ENCODE results near the gene HSPG2.
"Not testable (repeated sequence)": the region's sequence is repeated elsewhere in the genome, so short reads cannot be mapped to it uniquely, and the experiment has no call there.

HSPG2 gene

GRCh38 chr1:21932127-21932526 lies 5.0 kb downstream of the HSPG2 start:
- no peak for DNase-seq (ENCODE audit: low read depth, low spot score)

- DNase-seq (ENCODE audit: low read depth, low spot score), result no peak
Measured at GRCh38 chr1:21931171-21932093, 5.7 kb downstream of the HSPG2 start.

DNA sequence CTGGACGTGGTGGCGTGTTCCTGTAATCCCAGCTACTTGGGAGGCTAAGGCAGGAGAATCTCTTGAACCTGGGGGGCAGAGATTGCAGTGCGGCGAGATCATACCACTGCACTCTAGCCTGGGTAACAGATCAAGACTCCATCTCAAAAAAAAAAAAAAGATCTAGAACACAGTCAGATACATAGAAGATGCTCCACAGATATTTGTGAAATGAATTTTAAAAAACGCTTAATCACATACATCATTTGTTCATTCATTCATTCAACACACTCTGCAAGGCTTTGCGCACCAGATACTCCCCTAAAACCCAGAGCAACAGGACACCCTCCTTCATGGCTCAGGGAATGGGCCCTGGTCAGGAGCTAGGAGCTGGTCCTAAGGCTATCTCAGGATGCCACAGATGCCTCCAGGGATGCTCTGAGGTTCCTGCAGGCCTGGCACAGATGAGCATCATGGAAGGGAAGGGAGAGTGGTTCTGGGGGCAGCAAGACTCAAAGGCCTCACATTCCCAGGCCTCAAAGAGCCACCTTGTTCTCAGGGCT lies 6.4 kb downstream of the HSPG2 start:
- DNase-seq (ENCODE audit: low read depth, low spot score), result no peak

- no peak for DNase-seq (ENCODE audit: low read depth, low spot score)
Measured at GRCh38 chr1:21930080-21930571, 7.0 kb downstream of the HSPG2 start.

GRCh38 chr1:21927533-21928237 lies 9.4 kb downstream of the HSPG2 start:
- no peak for DNase-seq (ENCODE audit: low read depth, low spot score)

- DNase-seq (ENCODE audit: low read depth, low spot score), result no peak
Measured at GRCh38 chr1:21926814-21927532, 10.1 kb downstream of the HSPG2 start.

DNA sequence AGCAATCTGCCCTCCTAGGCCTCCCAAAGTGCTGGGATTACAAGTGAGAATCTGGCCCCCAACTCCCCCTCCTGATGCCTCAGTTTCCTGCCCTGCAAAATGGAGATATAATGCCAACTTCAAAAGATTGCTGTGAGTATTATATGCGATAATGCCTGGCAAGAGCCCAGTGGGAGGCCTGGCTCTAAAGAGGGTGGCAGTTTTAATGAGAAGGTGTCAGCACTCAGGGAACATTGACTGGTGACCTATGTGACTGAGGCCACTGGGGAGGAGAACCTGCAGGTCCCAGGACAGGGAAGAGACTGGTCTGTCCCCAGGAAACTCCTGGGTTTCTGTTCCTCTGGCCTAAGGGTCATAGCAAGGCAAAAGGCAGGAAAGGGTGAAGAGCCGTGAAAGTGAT lies 11.0 kb downstream of the HSPG2 start:
- DNase-seq (ENCODE audit: low read depth, low spot score), result no peak

DNA sequence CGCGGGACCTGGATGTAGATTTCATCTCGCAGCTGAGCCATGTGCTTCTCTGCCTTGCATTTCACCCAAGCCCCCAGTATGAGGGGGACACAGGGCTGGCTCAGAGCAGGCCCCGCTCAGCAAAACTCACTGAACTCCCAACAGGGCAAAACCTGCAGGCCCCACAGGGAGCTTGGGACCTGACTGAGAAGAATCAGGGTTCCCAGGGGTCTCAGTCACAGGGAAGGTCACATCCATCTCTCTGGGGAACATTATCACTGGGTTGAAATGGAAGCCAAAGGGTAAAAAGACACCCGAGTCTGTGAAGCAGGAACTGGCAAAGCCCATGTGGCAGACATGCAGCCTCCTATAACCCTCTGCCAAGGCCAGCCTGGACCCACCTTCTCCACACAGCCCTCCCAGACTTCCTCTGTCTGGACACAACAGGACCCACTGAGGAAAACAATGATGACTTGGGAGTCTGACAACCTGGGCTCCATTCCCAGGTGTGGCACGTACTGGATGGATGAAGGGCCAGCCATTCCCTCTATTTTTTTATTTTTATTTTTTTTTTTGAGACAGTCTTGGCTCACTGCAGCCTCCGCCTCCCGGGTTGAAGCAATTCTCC lies 11.7 kb downstream of the HSPG2 start:
- DNase-seq (ENCODE audit: low read depth, low spot score), result no peak

DNA sequence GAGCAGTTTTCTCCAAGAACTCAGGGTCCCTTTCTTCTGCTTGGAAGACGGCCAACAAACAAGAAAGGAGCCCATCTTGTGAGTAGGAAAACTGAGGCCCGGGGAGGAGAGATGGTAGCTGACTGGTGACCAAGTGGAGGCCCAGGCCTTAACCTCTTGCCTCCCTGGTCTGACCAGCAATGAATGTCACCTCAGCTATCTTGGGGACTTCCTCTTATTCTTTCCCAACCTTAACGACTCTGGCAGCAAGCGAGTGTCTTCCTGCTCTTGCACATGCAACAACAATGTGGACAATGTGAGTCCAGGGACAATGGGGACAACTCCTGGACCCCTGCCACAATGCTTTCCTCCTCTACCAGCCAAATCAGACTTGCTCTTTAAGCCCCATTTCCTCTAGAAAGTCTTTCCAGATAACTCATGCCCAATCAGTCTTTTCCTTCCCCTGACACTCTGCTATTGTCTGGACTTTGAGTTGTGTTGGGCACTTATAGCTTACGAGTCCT lies 12.6 kb downstream of the HSPG2 start:
- no peak for DNase-seq (ENCODE audit: low read depth, low spot score)

DNA sequence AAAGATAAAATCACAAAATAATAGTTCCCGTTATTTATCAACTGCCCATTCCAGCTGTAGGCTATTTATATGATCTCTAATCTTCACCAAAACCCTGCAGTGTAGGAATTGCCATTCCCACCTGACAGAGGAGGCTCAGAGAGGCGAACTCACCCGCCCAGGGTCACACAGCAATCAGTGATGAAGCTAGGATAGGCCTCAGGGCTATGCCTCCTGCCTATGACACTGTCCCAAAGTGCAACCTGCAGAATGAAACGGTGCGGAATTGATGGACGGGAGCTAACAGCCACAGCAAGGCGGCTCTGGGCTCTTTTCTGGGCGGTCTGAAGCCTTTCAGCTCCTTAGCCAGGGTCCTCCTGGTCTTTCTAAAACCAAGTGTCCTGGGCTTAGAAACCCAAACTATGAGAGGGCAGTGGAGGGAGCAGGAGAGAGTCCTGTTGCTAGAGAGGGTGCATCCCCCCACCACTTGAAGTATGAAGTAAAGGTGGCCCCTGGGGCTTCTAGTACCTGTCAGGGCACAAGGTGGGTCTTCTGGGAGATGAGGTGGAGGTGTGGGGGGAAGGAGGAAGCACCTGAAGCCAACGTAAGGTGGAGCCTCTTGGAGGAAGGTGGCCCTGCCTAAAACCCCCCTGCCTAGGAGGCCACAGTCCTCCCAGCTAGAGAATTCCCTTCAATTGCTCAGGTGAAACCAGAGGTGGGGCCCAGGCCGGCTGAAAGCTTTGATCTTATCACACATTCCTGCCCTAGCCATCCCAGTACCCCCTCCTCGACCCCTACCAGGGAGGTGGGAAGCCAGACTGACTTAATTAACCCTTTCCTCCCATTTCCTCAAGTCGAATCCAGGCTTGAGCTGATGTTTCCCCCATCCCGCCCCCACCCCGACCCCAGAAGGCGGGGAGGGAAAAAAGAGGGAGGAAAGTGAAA lies 14.8 kb downstream of the HSPG2 start:
- no peak for DNase-seq (ENCODE audit: low read depth, low spot score)

- no peak for DNase-seq (ENCODE audit: low read depth, low spot score)
Measured at GRCh38 chr1:21921100-21921875, 15.8 kb downstream of the HSPG2 start.

GRCh38 chr1:21919520-21919919 lies 17.6 kb downstream of the HSPG2 start:
- no peak for DNase-seq (ENCODE audit: low read depth, low spot score)

DNA sequence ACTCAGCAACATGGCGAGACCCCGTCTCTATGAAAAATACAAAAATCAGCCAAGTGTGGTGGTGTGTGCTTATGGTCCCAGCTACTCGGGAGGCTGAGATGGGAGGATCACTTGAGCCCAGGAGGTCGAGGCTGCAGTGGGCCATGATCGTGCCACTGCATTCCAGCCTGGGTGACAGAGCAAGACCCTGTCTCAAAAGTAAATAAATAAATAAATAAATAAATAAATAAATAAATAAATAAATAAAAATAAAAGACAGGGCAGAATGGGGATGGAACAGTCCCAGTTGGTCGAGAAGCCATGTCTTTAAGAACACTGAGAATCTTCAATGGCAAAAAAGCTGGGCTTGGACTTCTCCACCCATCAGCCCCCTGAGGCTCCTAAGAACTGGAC lies 19.9 kb downstream of the HSPG2 start:
- not testable (repeated sequence) for DNase-seq (ENCODE audit: low read depth, low spot score)

- DNase-seq (ENCODE audit: low read depth, low spot score), result no peak
Measured at GRCh38 chr1:21916447-21917238, 20.5 kb downstream of the HSPG2 start.

GRCh38 chr1:21914880-21915640 lies 22.1 kb downstream of the HSPG2 start:
- no peak for DNase-seq (ENCODE audit: low read depth, low spot score)

- DNase-seq (ENCODE audit: low read depth, low spot score), result no peak
Measured at GRCh38 chr1:21914450-21914849, 22.7 kb downstream of the HSPG2 start.

DNA sequence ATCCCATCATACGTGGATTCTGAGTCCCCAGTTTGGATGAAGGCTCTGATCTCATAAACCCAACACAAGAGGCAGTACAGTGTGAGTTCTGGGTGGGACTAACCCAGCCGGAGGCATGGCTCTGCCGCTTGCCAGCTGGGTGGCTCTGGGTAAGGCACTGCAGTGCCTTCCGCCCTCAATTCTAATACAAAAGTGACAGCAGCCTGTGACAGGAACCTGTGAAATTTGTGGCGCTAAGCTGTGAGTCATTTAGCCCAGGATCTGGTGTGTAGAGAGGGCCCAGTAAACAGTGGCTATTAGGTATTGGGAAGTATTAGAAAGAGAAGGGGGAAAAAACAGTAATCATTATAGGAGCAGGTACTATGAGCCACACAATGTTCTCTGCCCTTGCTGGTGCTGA lies 23.3 kb downstream of the HSPG2 start:
- no peak for DNase-seq (ENCODE audit: low read depth, low spot score)

DNA sequence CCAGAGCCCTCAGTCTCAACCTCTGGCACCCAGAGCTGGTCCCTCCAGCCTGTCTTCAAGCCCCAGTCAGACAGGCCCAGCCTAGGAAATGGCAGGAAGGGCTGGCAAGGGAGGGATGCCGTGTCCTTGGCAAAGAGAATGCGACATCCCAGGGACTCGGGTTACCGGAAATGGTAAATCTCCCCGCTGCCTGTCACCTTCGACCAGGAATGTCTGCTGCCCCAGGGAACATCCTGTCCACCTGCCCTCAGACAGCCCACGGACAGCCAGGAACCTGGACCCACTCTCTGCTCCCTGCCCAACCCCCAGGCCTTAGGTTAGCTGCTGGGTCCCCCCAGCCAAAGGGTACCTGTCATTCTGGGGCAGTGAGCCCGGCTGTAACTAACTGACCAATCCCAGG lies 23.9 kb downstream of the HSPG2 start:
- no peak for DNase-seq (ENCODE audit: low read depth, low spot score)
